Breast epithelium (tissue), 3 donors: ENCODE measurements around the gene P2RY12.

Experiments
- POLR2AphosphoS5 ChIP-seq, 3 donors: sonication (generic); formaldehyde crosslinking; IDR thresholded peaks; one replicate each; pipeline ENCODE4 v1.6.1; 2017; ENCODE audit warnings: antibody characterized with exemption in 3 of 3
- TF ChIP-seq, protein P1 (sequence below), 3 donors: fragments of 450-650 bp; IDR thresholded peaks; one replicate each; pipeline ENCODE4 v1.5.1; 2016 to 2017; ENCODE audit warnings: antibody characterized with exemption in 3 of 3, mild to moderate bottlenecking in 3 of 3, moderate library complexity in 3 of 3

DNA sequence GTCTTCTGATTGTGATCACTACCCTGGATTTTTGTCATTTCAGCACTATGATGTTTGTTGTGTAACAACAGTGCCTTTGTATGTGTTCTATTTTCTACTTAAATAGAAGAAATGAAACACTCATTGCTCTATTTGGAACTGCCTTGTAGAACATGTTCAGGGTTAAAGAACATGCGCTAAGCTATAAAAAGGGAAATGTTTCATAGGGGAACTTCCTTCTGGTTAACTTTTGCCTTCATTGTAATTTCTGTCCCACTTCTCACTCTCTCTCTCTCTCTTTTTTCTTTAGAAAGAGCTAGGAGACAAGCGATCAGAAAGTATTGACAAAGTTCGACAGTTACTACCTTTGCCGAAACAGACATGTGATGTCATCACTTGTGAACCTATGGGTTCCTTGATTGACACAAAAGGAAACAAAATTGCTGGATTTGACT lies at the start of gene P2RY12:
- TF ChIP-seq, protein P1, sequence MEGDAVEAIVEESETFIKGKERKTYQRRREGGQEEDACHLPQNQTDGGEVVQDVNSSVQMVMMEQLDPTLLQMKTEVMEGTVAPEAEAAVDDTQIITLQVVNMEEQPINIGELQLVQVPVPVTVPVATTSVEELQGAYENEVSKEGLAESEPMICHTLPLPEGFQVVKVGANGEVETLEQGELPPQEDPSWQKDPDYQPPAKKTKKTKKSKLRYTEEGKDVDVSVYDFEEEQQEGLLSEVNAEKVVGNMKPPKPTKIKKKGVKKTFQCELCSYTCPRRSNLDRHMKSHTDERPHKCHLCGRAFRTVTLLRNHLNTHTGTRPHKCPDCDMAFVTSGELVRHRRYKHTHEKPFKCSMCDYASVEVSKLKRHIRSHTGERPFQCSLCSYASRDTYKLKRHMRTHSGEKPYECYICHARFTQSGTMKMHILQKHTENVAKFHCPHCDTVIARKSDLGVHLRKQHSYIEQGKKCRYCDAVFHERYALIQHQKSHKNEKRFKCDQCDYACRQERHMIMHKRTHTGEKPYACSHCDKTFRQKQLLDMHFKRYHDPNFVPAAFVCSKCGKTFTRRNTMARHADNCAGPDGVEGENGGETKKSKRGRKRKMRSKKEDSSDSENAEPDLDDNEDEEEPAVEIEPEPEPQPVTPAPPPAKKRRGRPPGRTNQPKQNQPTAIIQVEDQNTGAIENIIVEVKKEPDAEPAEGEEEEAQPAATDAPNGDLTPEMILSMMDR (IDR thresholded peaks at IDR 0.05): no peak
- TF ChIP-seq POLR2AphosphoS5 (IDR thresholded peaks at IDR 0.05): no peak
